ENCODE measurements around the gene MACROD1.

DNA sequence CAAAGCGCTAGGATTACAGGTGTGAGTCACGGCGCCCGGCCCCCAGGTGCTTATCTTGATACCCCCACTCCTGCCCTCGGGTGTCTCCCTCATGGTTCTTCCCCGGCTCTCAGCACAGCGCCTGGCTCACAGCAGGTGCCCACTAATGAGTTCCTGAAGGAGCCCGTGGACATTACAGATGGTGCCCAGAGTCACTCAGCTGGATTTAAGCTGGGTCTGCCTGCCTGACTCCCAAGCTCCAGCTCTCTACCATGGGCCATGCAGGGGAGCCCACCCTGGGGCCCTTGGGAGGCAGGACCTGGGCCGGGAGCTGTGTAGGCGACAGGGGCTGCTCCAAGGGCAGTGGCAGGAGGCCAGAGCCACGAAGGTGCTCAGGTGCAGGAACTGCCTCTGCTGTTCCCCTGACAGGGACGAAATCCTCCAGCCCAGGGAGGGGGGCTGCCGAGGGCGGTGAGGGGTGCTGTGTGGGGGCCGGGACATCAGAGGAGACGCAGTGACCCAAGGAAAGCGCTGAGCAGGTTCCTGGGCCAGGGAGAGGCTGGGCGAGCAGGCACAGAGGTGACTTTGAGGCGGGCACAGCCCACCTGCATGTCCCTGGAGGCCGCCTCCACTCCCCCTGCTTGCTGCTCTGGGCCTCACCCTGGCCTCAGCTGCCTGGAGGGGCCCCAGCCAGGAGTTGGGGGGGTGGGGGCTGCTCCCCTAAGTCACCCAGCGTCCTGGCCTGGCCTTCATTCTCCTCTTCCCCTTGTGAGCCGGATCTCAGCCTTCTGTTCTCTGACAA, 144.7 kb downstream of the MACROD1 start:
- TF ChIP-seq, protein P1, sequence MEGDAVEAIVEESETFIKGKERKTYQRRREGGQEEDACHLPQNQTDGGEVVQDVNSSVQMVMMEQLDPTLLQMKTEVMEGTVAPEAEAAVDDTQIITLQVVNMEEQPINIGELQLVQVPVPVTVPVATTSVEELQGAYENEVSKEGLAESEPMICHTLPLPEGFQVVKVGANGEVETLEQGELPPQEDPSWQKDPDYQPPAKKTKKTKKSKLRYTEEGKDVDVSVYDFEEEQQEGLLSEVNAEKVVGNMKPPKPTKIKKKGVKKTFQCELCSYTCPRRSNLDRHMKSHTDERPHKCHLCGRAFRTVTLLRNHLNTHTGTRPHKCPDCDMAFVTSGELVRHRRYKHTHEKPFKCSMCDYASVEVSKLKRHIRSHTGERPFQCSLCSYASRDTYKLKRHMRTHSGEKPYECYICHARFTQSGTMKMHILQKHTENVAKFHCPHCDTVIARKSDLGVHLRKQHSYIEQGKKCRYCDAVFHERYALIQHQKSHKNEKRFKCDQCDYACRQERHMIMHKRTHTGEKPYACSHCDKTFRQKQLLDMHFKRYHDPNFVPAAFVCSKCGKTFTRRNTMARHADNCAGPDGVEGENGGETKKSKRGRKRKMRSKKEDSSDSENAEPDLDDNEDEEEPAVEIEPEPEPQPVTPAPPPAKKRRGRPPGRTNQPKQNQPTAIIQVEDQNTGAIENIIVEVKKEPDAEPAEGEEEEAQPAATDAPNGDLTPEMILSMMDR (IDR thresholded peaks at IDR 0.05), result no peak
- no peak for TF ChIP-seq EZH2 (IDR thresholded peaks at IDR 0.05; ENCODE audit: borderline replicate concordance, insufficient read depth, low read depth, low read length, poor library complexity, severe bottlenecking)

Measured in B cell (primary cell).